HG03558 (cell line): ENCODE data around the gene ROPN1B.
"Not testable (repeated sequence)": the region's sequence is repeated elsewhere in the genome, so short reads cannot be mapped to it uniquely, and the experiment has no call there.

Source experiments
- ATAC-seq: cut with Tn5 transposase; IDR thresholded peaks from one replicate; pipeline ENCODE4 v1.9.1; 2021; ENCODE audit warnings: moderate number of reproducible peaks; ENCODE audit not compliant: unreplicated experiment; ENCODE audit errors: extremely low read depth

The ROPN1B gene

GRCh38 chr3:125957674-125958510 is 11.1 kb upstream of the ROPN1B start:
- no peak for ATAC-seq

GRCh38 chr3:125958511-125959316 is 10.3 kb upstream of the ROPN1B start:
- ATAC-seq: no peak

- ATAC-seq: no peak
Measured at GRCh38 chr3:125959317-125960065, 9.5 kb upstream of the ROPN1B start.

- ATAC-seq: no peak
Measured at GRCh38 chr3:125960066-125960424, 8.9 kb upstream of the ROPN1B start.

GRCh38 chr3:125960456-125961288 is 8.3 kb upstream of the ROPN1B start:
- no peak for ATAC-seq

GRCh38 chr3:125961289-125961589 is 7.7 kb upstream of the ROPN1B start:
- no peak for ATAC-seq

- not testable (repeated sequence) for ATAC-seq
Measured at GRCh38 chr3:125963834-125964233, 5.1 kb upstream of the ROPN1B start.

GRCh38 chr3:125965505-125965904 is 3.5 kb upstream of the ROPN1B start:
- no peak for ATAC-seq

GRCh38 chr3:125967156-125967555 is 1.8 kb upstream of the ROPN1B start:
- no peak for ATAC-seq

GRCh38 chr3:125968121-125968520 is 857 bp upstream of the ROPN1B start:
- not testable (repeated sequence) for ATAC-seq

GRCh38 chr3:125971997-125972944 is 3.3 kb downstream of the ROPN1B start:
- ATAC-seq: not testable (repeated sequence)

GRCh38 chr3:125975245-125976002 is 6.4 kb downstream of the ROPN1B start:
- ATAC-seq: not testable (repeated sequence)

- ATAC-seq: not testable (repeated sequence)
Measured at GRCh38 chr3:125976003-125976390, 7.0 kb downstream of the ROPN1B start.

GRCh38 chr3:125977104-125977503 is 8.1 kb downstream of the ROPN1B start:
- ATAC-seq: not testable (repeated sequence)

- ATAC-seq: not testable (repeated sequence)
Measured at GRCh38 chr3:125984951-125985350, 16.0 kb downstream of the ROPN1B start.

- ATAC-seq: no peak
Measured at GRCh38 chr3:125990253-125990970, 21.4 kb downstream of the ROPN1B start.

GRCh38 chr3:125996751-125997150 is 27.8 kb downstream of the ROPN1B start:
- ATAC-seq: not testable (repeated sequence)

- no peak for ATAC-seq
Measured at GRCh38 chr3:126002189-126002588, 33.2 kb downstream of the ROPN1B start.
